GM12878 (cell line): ENCODE data around the gene KIFAP3.

Source experiments
- CREM ChIP-seq: IDR thresholded peaks from 2 replicates; pipeline ENCODE4 v1.6.1; 2014; ENCODE audit warnings: antibody characterized with exemption, low read depth
- EP300 ChIP-seq, 2 experiments: fragments of 150-350 bp in 1 of 2; IDR thresholded peaks; 2 replicates each; pipeline ENCODE4 v1.6.1; 2011 to 2012; ENCODE audit warnings: low read depth in 2 of 2, low read length in 2 of 2, borderline replicate concordance in 1 of 2, improper control_type of control experiment in 1 of 2, inconsistent platforms in 1 of 2; ENCODE audit not compliant: control insufficient read depth in 1 of 2
- ETV6 ChIP-seq, 2 experiments: fragments of 450-650 bp in 1 of 2; IDR thresholded peaks in 1 of 2; conservative IDR thresholded peaks in 1 of 2; 2 replicates each; pipeline ENCODE4 v1.6.1; 2014; ENCODE audit warnings: antibody characterized with exemption in 1 of 2, borderline replicate concordance in 1 of 2, low read depth in 1 of 2, mild to moderate bottlenecking in 1 of 2, moderate library complexity in 1 of 2
- MXI1 ChIP-seq: fragments of 150-350 bp; IDR thresholded peaks from 2 replicates; pipeline ENCODE4 v1.6.1; 2011; ENCODE audit warnings: low read depth, mild to moderate bottlenecking, inconsistent platforms, low read length, improper control_type of control experiment
- MYC ChIP-seq: IDR thresholded peaks from 2 replicates; pipeline ENCODE4 v1.6.1; 2011; ENCODE audit warnings: mild to moderate bottlenecking, low read length, moderate library complexity, inconsistent platforms; ENCODE audit not compliant: insufficient read depth, insufficient replicate concordance, insufficient read length, severe bottlenecking
- NBN ChIP-seq: fragments of 450-650 bp; IDR thresholded peaks from 2 replicates; pipeline ENCODE4 v1.6.1; 2016
- NRF1 ChIP-seq: conservative IDR thresholded peaks from 2 replicates; pipeline ENCODE4 v1.6.1; 2011; ENCODE audit warnings: mild to moderate bottlenecking, low read depth, low read length, improper control_type of control experiment
- POLR2A ChIP-seq: IDR thresholded peaks from 2 replicates; pipeline ENCODE4 v1.6.1; 2011; ENCODE audit warnings: low read depth, mild to moderate bottlenecking, low read length
- POLR2AphosphoS5 ChIP-seq: IDR thresholded peaks from 2 replicates; pipeline ENCODE4 v1.6.1; 2011; ENCODE audit warnings: mild to moderate bottlenecking, low read length, inconsistent platforms
- SMC3 ChIP-seq: IDR thresholded peaks from 2 replicates; pipeline ENCODE4 v1.6.1; 2011; ENCODE audit warnings: low read length, improper control_type of control experiment, borderline replicate concordance
- TARDBP ChIP-seq: IDR thresholded peaks from 2 replicates; pipeline ENCODE4 v1.6.1; 2016; ENCODE audit warnings: borderline replicate concordance
- ZNF207 ChIP-seq: fragments of 450-650 bp; IDR thresholded peaks from 2 replicates; pipeline ENCODE4 v1.6.1; 2014; ENCODE audit warnings: antibody characterized with exemption, mild to moderate bottlenecking, borderline replicate concordance
- TF ChIP-seq, protein P1 (sequence below), 3 experiments: IDR thresholded peaks in 2 of 3; conservative IDR thresholded peaks in 1 of 3; 2 replicates each; pipeline ENCODE4 v1.5.1; 2011; ENCODE audit warnings: low read depth in 3 of 3, low read length in 3 of 3, mild to moderate bottlenecking in 3 of 3, control low read depth in 2 of 3, moderate library complexity in 2 of 3, inconsistent platforms in 1 of 3, mixed read lengths in 1 of 3; ENCODE audit not compliant: control insufficient read depth in 2 of 3, insufficient read depth in 1 of 3; ENCODE audit errors: extremely low read depth in 1 of 3
- TF ChIP-seq, protein P2 (sequence below): fragments of 450-650 bp; formaldehyde crosslinking; IDR thresholded peaks from 2 replicates; pipeline ENCODE4 v1.4.0; 2020; ENCODE audit warnings: mild to moderate bottlenecking, moderate library complexity

DNA sequence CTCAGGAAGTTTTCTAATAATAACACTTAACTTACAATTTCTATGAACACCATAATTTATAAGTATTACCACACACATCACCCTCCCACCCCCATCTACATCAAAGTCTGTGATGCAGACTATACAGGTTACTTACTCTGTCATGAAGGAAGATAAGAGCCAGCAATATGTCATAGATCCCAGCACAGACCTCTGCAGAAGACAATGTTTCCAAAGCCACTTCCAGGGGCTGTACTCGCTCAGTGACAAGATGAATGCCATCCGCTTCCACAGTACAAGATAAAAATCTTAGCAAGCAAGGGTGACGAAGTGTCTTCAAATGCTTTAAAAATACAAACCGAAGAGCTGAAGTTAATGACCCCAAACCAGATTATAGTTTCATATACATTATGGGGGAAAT lies 196.0 kb downstream of the KIFAP3 start:
- TF ChIP-seq MXI1 (no peak), ZNF207 (no peak), MYC (no peak), SMC3 (no peak), NRF1 (no peak), ETV6 (conservative IDR thresholded peaks at IDR 0.05 in 1 of 2, IDR thresholded peaks at IDR 0.05 in 1 of 2; ENCODE audit: borderline replicate concordance in 1 of 2, low read depth in 1 of 2) (no peak), POLR2AphosphoS5 (no peak), POLR2A (no peak), CREM (no peak), EP300 (IDR thresholded peaks at IDR 0.05; ENCODE audit: borderline replicate concordance in 1 of 2, control insufficient read depth in 1 of 2, low read depth in 2 of 2, low read length in 2 of 2) (no peak), NBN (no peak), TARDBP (no peak)
- TF ChIP-seq, protein P1, sequence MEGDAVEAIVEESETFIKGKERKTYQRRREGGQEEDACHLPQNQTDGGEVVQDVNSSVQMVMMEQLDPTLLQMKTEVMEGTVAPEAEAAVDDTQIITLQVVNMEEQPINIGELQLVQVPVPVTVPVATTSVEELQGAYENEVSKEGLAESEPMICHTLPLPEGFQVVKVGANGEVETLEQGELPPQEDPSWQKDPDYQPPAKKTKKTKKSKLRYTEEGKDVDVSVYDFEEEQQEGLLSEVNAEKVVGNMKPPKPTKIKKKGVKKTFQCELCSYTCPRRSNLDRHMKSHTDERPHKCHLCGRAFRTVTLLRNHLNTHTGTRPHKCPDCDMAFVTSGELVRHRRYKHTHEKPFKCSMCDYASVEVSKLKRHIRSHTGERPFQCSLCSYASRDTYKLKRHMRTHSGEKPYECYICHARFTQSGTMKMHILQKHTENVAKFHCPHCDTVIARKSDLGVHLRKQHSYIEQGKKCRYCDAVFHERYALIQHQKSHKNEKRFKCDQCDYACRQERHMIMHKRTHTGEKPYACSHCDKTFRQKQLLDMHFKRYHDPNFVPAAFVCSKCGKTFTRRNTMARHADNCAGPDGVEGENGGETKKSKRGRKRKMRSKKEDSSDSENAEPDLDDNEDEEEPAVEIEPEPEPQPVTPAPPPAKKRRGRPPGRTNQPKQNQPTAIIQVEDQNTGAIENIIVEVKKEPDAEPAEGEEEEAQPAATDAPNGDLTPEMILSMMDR (IDR thresholded peaks at IDR 0.05 in 2 of 3, conservative IDR thresholded peaks at IDR 0.05 in 1 of 3; ENCODE audit: control insufficient read depth in 2 of 3, extremely low read depth in 1 of 3, insufficient read depth in 1 of 3, low read depth in 3 of 3, low read length in 3 of 3) = no peak
- TF ChIP-seq, protein P2, sequence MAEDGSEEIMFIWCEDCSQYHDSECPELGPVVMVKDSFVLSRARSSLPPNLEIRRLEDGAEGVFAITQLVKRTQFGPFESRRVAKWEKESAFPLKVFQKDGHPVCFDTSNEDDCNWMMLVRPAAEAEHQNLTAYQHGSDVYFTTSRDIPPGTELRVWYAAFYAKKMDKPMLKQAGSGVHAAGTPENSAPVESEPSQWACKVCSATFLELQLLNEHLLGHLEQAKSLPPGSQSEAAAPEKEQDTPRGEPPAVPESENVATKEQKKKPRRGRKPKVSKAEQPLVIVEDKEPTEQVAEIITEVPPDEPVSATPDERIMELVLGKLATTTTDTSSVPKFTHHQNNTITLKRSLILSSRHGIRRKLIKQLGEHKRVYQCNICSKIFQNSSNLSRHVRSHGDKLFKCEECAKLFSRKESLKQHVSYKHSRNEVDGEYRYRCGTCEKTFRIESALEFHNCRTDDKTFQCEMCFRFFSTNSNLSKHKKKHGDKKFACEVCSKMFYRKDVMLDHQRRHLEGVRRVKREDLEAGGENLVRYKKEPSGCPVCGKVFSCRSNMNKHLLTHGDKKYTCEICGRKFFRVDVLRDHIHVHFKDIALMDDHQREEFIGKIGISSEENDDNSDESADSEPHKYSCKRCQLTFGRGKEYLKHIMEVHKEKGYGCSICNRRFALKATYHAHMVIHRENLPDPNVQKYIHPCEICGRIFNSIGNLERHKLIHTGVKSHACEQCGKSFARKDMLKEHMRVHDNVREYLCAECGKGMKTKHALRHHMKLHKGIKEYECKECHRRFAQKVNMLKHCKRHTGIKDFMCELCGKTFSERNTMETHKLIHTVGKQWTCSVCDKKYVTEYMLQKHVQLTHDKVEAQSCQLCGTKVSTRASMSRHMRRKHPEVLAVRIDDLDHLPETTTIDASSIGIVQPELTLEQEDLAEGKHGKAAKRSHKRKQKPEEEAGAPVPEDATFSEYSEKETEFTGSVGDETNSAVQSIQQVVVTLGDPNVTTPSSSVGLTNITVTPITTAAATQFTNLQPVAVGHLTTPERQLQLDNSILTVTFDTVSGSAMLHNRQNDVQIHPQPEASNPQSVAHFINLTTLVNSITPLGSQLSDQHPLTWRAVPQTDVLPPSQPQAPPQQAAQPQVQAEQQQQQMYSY (CRISPR knock-in tag) = no peak
